NCI-H1048 (cell line): Measurements from ENCODE around the gene ZFPM1.
"Not testable (repeated sequence)": the region's sequence is repeated elsewhere in the genome, so short reads cannot be mapped to it uniquely, and the experiment has no call there.

Experiments used
- DNase-seq: peaks from one replicate; lab custom pipeline; 2025; lab: John Stamatoyannopoulos, UW

The ZFPM1 gene

DNA sequence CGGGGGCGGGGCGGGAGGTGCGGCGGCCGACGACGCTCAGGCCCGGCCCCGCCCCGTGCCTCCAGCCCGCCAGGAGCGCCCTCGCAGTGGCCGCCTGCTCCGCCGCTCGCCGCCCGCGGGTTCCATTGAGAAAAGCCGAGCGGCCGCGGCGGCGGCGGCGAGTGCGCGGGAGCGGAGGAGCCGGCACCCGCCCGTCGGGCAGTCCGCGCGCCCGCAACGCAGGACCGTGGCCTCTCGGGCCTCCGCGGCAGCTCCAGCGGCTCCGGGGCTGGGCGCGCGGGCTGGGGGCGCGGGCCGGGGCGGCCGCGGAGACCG is at the start of gene ZFPM1:
TSS of gene ZFPM1 (plus strand) at position 64 of the 315 bp plus-strand sequence. CDS start 359 bp downstream, outside the sequence.
- peak; percentile 58 for DNase-seq

GRCh38 chr16:88403794-88404581 is 49.1 kb upstream of the ZFPM1 start:
- no peak for DNase-seq

DNA sequence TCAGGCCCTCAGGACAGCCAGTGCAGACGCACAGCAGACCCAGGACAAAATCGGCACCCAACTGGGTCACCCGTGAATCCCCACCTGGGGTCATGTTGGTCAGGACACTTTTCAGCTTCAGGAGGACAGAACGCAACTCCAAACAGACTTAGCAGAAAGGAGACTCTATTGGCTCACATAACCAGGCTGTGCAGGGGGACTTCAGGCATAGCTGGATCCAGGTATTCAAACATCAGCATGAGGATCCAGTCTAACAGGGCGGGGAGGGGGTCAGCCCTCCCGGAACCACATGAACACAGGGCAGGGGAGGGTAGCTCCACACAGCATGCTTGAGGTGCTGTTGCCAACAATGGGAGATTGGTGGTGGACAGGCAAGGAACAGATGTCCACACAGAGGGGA is 48.3 kb upstream of the ZFPM1 start:
- no peak for DNase-seq

DNA sequence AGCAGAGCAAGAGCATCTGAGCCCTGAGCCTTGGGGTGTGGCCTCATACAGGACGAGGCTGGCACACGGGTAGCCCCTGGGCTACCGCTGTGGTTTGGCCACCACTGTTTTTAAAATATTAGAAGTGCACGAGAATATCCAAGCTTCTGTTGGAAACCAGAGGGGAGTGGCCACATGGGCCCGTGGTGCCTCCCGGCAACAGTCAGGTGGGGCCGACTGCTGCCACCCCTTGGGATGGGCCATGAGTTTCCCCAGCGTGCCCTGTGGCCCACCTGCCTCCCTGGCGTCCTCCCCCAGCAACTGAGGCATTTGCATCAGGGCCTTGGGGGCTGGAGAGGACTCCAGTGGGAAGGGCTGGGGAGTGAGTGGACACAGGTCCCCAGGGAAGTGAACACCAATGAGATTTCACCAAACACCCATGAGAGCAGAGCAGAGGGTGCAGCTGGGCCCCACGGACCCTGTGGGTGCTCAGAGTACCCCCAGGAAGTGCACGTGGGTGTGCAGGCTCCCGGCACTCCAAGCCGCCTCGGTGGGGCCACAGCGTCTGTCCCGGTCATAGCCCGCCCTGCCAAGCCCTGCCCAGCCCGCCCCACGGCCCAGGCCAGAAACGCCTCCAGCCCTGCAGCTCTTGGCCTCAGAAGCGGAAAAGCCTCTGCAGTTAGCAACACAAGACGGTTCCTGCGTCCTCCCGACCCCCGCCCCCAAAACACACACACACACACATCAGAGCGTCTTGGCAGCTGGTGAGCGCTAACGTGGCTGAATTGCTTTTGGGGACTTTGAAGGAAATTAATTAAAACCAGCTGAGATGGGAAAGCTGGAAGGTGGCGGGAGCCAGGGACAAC is 47.6 kb upstream of the ZFPM1 start:
- no peak for DNase-seq

DNA sequence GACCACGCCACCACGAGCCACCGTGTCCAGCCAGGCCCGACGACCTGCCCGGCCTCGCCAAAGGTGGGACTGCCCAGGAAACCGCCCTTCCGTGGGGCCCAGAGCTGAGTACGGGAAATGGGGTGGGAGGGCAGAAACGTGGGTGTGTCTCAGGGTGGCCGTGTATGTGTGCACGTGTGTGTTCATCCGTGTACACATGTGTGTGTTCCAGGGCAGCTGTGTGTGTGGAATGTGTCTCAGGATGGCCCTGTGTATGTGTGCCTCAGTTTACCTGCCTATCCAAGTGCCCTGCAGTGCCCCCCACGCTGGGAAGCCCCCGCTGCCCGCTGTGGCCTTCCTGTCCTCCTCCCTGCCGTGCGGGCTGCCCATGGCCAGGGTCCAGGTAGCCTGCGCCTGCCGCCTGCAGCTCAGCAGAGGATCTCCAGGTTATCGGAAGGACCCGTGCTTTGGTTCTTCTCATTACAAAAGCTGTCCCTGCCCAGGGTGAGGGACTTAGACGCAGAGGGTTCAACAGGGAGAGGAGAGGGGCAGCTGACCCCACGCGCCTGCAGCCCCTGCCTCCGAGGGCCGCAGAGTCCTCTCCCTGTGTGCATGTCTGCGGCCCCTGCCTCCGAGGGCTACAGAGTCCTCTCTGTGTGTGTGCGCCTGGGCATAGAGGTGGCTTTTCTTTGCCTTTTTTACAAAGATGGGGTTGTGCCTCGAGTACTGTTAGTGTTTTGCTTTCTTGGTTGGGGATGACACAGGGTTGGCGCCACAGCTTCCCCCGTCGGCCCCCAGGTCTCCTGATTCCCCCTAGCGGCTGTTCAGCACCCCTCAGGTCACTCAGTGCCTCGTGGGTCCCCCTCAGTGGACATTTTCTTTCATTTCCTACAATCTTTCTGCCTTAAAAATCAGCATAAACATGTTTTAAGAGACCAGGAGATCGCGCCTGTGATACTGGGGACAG is 46.7 kb upstream of the ZFPM1 start:
- no peak for DNase-seq

GRCh38 chr16:88407042-88407420 is 46.0 kb upstream of the ZFPM1 start:
- DNase-seq, result no peak

- DNase-seq, result no peak
Measured at GRCh38 chr16:88407807-88408206, 45.3 kb upstream of the ZFPM1 start.

DNA sequence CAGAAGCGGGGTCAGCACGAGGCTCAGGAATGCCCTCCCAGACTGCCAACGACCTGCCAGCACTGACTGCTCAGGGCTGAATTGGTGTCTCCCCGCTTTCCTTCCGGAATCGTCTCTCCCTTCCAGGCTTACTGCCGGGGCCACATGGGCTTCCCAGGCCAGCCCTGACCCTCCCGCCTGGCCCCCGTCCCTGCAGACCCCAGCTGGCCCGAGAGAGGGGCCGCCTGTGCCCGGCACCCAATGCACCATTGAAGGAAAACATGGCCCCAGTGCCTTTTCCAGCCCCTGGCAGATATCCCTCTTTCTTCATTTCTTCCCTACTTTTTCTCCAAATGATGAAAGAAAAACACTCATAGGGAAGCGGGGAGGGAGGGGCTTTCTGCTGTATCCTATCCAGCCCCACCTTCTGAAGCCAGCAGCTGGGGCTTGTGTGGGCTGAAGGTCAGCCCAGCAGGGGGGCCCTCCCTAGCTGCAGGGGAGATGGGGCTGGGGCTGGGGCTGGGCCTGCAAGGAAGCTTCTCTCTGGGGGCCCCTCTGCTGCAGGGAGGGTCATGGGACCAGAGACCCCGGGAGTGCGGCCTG is 44.4 kb upstream of the ZFPM1 start:
- DNase-seq, result no peak

GRCh38 chr16:88409296-88410065 is 43.6 kb upstream of the ZFPM1 start:
- DNase-seq, result no peak

GRCh38 chr16:88410297-88410968 is 42.6 kb upstream of the ZFPM1 start:
- not testable (repeated sequence) for DNase-seq

GRCh38 chr16:88411951-88412576 is 41.0 kb upstream of the ZFPM1 start:
- no peak for DNase-seq

DNA sequence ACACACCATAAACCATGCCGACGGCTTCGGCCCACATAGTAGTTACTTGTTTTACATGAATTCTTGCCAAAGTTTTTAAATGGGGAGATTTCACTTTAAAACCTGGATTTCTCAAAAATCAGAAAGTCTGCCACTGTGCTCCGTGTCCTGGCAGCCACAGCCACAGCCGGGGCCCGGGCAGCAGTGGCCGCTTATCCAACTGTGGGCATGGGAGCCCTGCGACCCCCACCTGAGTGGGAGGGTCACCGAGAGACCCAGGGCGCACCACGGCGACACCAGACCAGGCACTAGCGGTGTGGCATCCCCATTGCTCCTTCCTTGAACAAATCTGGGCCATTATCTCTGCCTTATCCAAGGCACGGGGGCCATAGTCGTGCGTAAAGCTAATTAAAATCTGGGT is 40.3 kb upstream of the ZFPM1 start:
- no peak for DNase-seq

GRCh38 chr16:88413231-88413630 is 39.8 kb upstream of the ZFPM1 start:
- no peak for DNase-seq

DNA sequence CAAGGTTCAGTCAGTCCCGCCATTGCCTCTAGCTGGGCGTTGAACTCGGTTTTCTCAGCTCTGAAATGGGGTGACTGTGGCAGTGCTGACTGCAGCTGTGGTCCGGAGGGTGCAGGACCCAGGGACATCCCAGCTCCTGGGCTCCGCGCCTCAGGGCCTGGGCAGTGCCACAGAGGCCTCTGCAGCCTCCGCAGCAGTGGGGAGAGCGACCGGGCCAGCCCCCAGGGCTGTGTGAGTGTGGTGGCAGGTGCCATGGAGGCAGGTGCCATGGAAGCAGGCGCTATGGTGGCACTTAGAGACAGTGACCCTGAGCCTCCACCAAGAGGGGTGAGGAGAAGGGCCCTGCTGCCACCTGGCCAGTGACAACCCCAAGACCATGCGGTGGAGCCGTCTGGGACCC is 39.4 kb upstream of the ZFPM1 start:
- no peak for DNase-seq

- DNase-seq, result no peak
Measured at GRCh38 chr16:88414521-88415380, 38.3 kb upstream of the ZFPM1 start.

DNA sequence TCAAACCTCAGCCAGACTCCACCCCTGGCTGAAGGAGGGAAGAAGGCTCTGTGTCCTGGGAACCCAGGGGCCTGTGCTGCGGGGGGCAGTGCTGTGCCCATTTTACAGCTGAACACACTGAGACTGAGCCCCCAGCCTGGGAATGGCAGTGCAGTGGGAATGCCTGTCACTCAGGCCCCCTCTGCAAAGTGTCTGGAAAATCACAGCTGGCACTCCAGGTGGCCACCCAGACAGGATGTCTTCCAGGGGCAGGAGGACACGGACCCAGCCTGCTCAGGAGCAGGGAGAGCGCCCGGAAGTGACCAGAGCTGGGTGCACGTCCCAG is 37.7 kb upstream of the ZFPM1 start:
- no peak for DNase-seq

DNA sequence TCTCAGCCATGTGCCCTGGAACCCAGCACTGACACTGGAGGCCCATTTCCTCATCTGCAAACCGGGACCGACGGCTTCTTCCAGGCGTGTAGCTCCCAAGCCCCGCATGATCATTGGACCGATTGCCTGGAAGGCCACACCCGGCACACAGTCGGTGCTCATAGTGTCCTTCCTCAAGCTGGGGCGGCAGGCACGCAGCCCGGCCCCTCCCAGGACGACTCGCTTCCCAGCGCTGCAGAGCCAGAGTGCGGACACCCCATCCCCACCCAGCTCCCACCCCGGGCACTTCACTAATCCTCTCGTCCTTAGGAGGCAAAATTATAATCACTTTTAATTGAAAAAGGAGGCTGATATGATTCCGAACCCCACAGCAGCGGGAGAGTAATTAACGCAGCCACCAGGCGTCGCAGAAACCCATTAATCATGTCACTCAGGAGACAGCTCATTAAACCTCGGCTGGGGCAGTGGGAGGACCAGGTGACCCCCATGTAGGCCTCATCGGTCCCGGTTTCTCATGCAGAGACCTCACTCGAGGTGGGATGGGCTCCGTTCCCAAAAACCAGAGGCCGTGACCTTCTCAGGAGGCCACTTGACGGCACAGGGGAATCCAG is 37.3 kb upstream of the ZFPM1 start:
- DNase-seq, result no peak

- no peak for DNase-seq
Measured at GRCh38 chr16:88416686-88417085, 36.4 kb upstream of the ZFPM1 start.
